HUES6 (cell line): Measurements from ENCODE around the gene RALGPS1.
"Not testable (repeated sequence)": the region's sequence is repeated elsewhere in the genome, so short reads cannot be mapped to it uniquely, and the experiment has no call there.

Source experiments
- H3K27ac ChIP-seq: 2 replicates; pipeline ENCODE4 v1.7.0; 2013; ENCODE audit warnings: low read depth, mild to moderate bottlenecking, low read length, inconsistent platforms
- H3K27me3 ChIP-seq: 2 replicates; pipeline ENCODE4 v1.6.1; 2013; ENCODE audit warnings: low read length; ENCODE audit not compliant: control insufficient read depth, insufficient read depth
- H3K36me3 ChIP-seq: 2 replicates; pipeline ENCODE4 v1.6.1; 2013; ENCODE audit warnings: low read length; ENCODE audit not compliant: control insufficient read depth, insufficient read depth
- H3K4me1 ChIP-seq: 2 replicates; pipeline ENCODE4 v1.6.1; 2013; ENCODE audit warnings: low read length; ENCODE audit not compliant: control insufficient read depth, insufficient read depth
- H3K4me3 ChIP-seq: 2 replicates; pipeline ENCODE4 v1.5.1; 2013; ENCODE audit warnings: low read depth, low read length
- H3K9ac ChIP-seq: one replicate; pipeline ENCODE4 v1.6.1; 2013; ENCODE audit warnings: mild to moderate bottlenecking, low read length
- H3K9me3 ChIP-seq: 2 replicates; pipeline ENCODE4 v1.6.1; 2013; ENCODE audit warnings: low read depth, low read length; ENCODE audit not compliant: control insufficient read depth, insufficient read depth

Gene RALGPS1

DNA sequence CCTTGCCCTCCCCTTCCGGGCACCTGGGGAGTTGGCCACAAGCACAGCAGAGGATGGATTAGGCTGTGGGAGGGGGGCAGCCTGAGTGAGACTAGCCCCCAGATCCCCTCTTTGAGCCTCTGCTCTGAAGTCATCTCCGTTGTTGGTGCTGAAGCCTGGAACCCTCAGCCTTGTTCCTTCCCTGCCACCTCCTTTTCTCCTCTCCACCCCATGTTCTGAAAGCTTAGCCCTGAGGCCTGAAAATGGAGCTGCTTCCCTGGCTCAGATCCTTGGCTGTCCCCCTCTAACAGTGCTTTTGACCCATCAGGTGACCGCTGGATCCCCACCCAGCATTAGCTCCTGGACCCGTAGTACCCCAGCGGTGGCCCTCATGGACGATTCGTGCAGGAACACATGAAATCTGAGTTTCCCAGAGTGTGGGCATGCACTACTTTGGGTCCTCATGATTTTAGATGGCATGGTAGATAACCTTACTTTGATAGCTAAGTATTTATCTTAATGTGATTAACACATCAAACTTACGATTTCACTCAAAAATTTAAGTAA is 229.4 kb downstream of the RALGPS1 start:
- no peak overlapping the region for H3K27ac ChIP-seq
- no peak overlapping the region for H3K9ac ChIP-seq
- no peaks in the 10 kb centered on the region for H3K9me3 ChIP-seq
- H3K27me3 ChIP-seq: no peaks in the 10 kb centered on the region
- H3K4me3 ChIP-seq: no peak overlapping the region
- H3K36me3 ChIP-seq: no peaks in the 10 kb centered on the region
- peaks cover 15% of the 10 kb centered on the region for H3K4me1 ChIP-seq

DNA sequence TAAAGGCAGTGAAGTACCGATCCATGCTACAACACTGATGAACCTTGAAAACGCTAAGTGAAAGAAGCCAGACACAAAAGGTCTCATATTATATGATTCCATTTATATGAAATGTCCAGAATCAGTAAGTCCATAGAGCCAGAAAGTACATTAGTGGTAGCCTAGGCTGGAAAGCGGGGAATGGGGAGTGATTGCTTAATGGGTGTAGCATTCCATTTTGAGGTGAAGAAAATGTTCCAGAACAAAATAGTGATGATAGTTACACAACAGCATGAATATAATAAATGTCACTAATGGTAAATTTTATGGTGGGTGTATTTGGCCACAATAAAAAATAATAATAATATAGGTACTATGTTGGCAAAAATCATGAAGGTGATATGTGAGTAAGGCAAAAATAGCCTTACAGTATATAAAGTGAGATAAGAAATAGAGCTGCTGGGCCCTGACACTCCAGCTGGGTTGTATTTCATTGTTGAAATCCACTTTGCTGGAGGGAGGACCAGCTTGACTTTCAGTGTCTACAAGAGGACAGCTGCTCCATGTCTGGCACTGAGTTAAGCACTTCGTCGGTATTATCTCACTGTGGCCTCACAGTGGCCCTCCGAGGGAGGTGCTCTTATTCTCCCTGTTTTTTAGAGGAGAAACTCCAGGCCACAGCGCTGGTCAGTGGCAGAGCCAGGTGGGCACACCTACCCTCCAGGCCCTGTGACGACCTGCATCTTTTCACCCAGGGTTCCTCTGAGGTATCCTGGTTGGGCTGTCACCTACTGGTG is 230.3 kb downstream of the RALGPS1 start:
- H3K9ac ChIP-seq: no peak overlapping the region
- no peaks in the 10 kb centered on the region for H3K27me3 ChIP-seq
- no peak overlapping the region for H3K4me3 ChIP-seq
- H3K9me3 ChIP-seq: no peaks in the 10 kb centered on the region
- no peaks in the 10 kb centered on the region for H3K36me3 ChIP-seq
- H3K27ac ChIP-seq: no peak overlapping the region
- H3K4me1 ChIP-seq: peaks cover 15% of the 10 kb centered on the region

- not testable (repeated sequence) for H3K36me3 ChIP-seq, H3K9me3 ChIP-seq, H3K9ac ChIP-seq, H3K27ac ChIP-seq, H3K27me3 ChIP-seq, H3K4me3 ChIP-seq
- peaks cover 14% of the 10 kb centered on the region for H3K4me1 ChIP-seq
Observed at GRCh38 chr9:127146841-127147240, 232.3 kb downstream of the RALGPS1 start.

GRCh38 chr9:127147251-127147650 is 232.7 kb downstream of the RALGPS1 start:
- Histone ChIP-seq H3K4me3 (no peak overlapping the region), H3K36me3 (no peaks in the 10 kb centered on the region), H3K27me3 (no peaks in the 10 kb centered on the region)

DNA sequence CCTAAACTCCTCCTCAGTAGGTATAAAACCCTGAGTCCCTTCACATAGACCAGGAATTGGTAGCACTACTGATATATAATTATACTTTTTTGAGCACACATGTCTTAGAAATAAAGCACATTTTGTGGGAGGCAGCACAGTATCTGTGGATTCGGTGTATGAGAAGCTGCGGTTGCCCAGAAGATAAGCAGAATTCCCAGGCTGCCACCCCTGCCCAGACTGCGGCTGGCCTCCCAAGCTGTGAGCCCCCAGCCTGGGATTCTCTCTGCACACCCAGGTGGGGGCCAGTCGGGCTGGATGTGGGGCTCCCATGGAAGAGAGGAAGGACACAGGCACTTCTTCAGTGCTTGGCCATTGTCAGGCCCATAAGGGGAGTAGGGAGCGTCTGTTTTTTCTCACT is 233.4 kb downstream of the RALGPS1 start:
- no peaks in the 10 kb centered on the region for H3K9me3 ChIP-seq
- H3K4me1 ChIP-seq: 0 out of 2 replicates have a peak, but pooled peaks cover 6% of the 10 kb centered on the region
- no peak overlapping the region for H3K9ac ChIP-seq
- H3K27ac ChIP-seq: no peak overlapping the region
- H3K36me3 ChIP-seq: no peaks in the 10 kb centered on the region
- no peak overlapping the region for H3K4me3 ChIP-seq
- H3K27me3 ChIP-seq: no peaks in the 10 kb centered on the region

More at GRCh38 chr9:127147251-127147650, 232.7 kb downstream of the RALGPS1 start:
- Histone ChIP-seq H3K9ac (no peak overlapping the region), H3K27ac (no peak overlapping the region), H3K4me1 (peaks cover 10% of the 10 kb centered on the region), H3K9me3 (no peaks in the 10 kb centered on the region)

DNA sequence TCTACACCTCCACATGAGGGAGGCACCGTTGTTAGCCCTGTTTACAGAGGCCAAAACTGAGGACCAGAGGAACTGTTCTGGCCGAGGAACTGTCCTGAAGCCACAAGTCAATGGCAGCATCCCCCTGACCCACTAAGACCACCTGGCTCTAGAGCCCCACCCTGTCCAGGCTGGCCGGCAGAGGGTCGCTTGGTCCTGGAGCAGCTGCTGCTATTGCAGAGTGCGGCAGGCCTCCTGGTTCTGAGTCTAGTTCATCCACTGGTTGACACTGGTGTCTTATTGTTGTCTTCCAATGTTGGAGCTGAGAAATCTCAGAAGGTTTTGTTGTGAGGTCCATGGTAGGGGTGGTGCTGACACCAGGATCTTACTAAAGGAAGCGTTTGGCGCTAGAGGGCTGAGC is 234.4 kb downstream of the RALGPS1 start:
- Histone ChIP-seq H3K27ac (no peak overlapping the region), H3K9ac (no peak overlapping the region), H3K36me3 (no peaks in the 10 kb centered on the region), H3K4me1 (no peaks in the 10 kb centered on the region), H3K27me3 (no peaks in the 10 kb centered on the region), H3K4me3 (no peak overlapping the region), H3K9me3 (no peaks in the 10 kb centered on the region)

GRCh38 chr9:127149463-127150390 is 235.1 kb downstream of the RALGPS1 start:
- H3K27ac ChIP-seq: no peak overlapping the region
- no peak overlapping the region for H3K9ac ChIP-seq
- H3K4me1 ChIP-seq: no peaks in the 10 kb centered on the region
- H3K36me3 ChIP-seq: no peaks in the 10 kb centered on the region
- H3K27me3 ChIP-seq: no peaks in the 10 kb centered on the region
- H3K4me3 ChIP-seq: no peak overlapping the region
- H3K9me3 ChIP-seq: no peaks in the 10 kb centered on the region

- no peaks in the 10 kb centered on the region for H3K9me3 ChIP-seq
- no peak overlapping the region for H3K4me3 ChIP-seq
- no peaks in the 10 kb centered on the region for H3K27me3 ChIP-seq
- H3K36me3 ChIP-seq: no peaks in the 10 kb centered on the region
- H3K4me1 ChIP-seq: no peaks in the 10 kb centered on the region
- H3K27ac ChIP-seq: no peak overlapping the region
- H3K9ac ChIP-seq: no peak overlapping the region
Observed at GRCh38 chr9:127153501-127153900, 238.9 kb downstream of the RALGPS1 start.

- Histone ChIP-seq H3K27ac (no peak overlapping the region), H3K27me3 (no peaks in the 10 kb centered on the region), H3K9ac (no peak overlapping the region), H3K9me3 (no peaks in the 10 kb centered on the region), H3K36me3 (no peaks in the 10 kb centered on the region), H3K4me1 (peaks cover 2% of the 10 kb centered on the region), H3K4me3 (no peak overlapping the region)
Observed at GRCh38 chr9:127154003-127154389, 239.4 kb downstream of the RALGPS1 start.

DNA sequence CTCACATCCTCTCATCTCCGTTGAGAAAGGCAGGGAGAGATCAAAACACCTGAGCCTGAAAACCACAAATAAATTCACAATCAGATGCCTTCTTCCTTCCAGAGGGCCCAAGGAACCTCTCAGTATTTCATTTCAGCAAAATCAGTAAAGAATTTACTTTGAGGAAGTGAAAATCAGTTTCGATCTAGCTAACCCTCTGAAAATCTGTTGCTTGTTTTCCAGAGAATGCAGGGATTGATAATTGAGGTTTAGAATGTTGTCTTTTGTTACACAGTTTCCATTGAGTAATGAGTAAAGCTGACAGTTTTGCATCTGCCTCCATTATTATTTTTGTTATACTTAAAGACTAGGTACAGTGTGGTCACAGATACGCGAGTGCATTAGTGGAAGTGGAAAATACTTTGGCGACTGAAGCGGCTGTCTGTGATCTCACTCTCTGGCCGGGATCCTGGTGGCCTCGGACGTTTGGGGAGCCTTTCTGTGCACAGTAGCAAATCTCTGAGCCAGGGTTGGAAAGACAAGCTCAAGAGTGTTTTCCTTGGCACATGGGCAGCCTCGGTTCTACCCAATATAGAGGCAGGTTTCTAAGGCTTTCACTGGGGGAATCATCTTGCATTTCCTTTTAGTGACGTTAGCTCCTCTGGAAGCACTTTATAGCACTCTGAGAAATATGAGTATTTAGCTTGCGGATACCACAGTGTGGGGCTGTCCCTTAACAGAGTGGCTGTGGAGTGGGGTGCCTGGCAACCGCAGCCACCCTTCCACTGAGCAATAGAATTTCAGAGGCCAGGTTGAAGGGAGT is 240.0 kb downstream of the RALGPS1 start:
- H3K27ac ChIP-seq: no peak overlapping the region

More for the DNA sequence above, 240.0 kb downstream of the RALGPS1 start:
- no peaks in the 10 kb centered on the region for H3K9me3 ChIP-seq
- no peak overlapping the region for H3K4me3 ChIP-seq
- H3K36me3 ChIP-seq: no peaks in the 10 kb centered on the region
- H3K9ac ChIP-seq: no peak overlapping the region
- H3K27me3 ChIP-seq: no peaks in the 10 kb centered on the region
- peaks cover 5% of the 10 kb centered on the region for H3K4me1 ChIP-seq
